Activated CD4-positive, alpha-beta T cell treated with anti-CD3 and anti-CD28 coated beads, Interleukin-2, amount 50 U/mL, for 1 hour (primary cell): ENCODE measurements around the gene PLCG1.

Experiments
- DNase-seq: peaks from one replicate; pipeline ENCODE4 v3.0.0-alpha.2; 2020

The PLCG1 gene

DNA sequence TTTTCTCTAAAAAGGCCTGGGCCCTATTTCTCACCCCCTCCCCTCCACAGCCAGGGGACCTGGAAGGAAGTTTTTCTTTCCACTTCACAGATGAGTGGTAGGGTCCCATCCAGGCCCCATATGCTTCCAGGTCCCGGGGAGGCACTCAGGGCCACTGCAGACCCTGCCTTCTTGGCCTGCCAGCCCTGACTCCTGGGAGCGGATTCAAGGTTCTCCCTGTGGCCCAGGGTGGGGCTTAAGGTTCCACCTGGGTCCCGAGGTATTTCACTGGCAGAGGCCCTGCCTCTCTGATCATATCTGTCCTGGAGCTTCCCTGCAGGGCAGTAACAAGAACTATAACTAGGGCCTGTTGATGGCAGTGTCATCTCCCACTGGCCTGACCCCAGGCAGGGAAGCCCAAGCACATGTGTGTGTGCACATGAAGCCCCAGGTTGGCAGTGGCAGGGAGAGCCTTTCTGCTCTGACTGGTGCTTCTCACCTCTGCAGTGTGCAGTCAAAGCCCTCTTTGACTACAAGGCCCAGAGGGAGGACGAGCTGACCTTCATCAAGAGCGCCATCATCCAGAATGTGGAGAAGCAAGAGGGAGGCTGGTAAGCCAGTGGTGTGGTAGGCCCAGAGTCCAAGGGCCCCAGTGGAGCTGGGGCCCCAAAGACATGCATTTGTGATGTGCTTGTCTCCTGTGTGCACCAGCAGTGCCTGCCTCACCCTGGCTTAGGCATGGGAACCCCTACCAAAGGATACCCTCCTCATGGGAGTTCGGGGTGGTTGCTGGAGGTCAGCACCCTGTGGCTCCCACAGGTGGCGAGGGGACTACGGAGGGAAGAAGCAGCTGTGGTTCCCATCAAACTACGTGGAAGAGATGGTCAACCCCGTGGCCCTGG, 31.2 kb downstream of the PLCG1 start:
- no peak for DNase-seq

DNA sequence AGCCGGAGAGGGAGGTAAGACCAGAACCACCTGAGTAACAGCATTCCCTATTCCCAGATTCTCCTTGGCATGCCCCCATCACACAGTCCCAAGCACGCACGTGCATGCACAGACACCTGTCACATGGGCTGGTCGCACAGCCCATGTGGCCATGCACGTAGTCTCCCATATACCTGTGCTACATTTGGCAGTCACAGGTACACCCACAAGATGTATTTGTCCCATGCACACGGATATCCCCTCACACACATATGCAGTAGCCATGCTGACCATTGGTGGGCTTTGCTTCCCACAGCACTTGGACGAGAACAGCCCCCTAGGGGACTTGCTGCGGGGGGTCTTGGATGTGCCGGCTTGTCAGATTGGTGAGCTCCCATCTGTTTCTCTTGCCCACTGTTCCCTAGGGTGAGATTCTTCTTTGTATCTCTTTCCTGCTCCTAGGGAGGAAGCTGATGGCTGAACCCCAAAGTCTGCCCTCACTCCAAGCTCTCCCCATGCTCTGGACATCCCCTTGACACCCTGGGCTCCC, 31.9 kb downstream of the PLCG1 start:
- DNase-seq = no peak

DNA sequence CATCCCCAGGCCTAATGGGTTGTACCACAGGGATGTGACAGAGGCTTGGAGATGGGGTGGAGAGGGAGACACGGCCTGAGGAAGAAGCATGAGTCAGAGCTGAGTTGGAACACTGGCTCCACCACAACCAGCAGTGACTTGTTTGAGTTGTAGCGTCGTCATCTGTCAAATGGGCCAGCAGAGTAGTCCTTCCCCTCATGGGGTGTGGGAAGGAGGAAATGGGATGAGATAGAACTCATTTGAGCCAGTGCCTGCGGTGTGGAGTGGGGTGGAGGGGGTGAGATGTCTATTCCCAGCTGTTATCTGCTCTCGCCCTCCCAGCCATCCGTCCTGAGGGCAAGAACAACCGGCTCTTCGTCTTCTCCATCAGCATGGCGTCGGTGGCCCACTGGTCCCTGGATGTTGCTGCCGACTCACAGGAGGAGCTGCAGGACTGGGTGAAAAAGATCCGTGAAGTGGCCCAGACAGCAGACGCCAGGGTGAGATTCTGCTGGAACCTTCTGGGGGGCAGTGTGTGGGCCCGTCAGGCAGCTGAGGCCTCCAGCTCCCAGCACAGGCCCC, 32.5 kb downstream of the PLCG1 start:
- no peak for DNase-seq

DNA sequence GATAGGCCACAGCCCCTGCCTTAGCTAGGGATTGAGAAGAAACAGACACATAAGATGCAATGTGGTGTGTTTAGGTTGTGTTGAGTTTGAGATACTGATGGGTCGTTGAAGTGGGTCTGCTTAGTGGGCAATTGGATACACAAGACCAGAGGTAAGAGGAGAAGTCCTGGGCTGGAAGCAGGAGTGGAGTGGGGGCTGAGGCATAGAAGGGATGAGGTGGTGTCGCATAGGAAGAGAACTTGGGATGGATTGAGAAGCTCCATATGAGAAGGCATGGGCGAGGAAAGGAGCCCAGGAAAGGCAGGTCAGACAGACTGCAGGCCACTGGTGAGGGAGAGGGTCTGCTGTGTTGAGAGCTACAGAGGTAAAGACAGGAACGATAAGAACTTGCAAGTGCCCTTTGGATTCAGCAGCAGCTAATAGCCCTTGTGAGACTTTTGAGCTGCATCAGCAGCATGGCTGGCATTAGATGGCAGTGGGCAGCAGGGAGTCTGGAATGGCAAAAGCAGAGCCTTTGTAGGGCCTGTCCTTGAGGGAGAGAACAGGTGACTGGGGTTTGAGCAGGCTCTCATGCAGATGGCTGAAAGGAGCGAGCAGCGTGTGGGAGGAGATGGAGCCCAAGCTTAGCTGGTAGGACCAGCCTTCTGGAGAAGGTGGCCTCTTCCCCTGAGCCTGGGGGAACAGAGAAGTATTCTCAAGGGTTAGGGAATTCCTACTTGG, 33.2 kb downstream of the PLCG1 start:
- no peak for DNase-seq

DNA sequence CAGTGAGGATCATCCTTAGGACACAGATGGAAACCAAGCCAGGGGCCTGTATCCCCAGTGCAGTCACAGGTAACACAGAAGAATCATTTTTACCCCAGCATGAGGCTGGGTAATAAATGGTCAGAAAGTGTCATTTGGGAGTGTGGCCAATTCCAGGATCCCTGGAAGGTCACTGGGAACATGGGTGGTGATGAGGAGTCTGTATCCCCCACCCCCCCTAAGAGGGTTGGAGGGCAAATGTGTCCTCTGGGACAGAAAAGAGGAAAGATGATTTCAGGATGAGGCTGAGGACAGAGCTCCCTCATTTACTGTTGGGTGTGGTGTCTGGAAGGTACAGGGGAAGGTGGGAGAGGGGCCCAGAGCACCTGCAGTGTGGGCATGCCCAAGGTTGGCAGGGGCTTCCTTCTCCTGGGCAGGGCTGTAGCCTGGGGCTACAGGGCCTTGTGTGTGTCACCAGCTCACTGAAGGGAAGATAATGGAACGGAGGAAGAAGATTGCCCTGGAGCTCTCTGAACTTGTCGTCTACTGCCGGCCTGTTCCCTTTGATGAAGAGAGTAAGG, 34.5 kb downstream of the PLCG1 start:
- no peak for DNase-seq

DNA sequence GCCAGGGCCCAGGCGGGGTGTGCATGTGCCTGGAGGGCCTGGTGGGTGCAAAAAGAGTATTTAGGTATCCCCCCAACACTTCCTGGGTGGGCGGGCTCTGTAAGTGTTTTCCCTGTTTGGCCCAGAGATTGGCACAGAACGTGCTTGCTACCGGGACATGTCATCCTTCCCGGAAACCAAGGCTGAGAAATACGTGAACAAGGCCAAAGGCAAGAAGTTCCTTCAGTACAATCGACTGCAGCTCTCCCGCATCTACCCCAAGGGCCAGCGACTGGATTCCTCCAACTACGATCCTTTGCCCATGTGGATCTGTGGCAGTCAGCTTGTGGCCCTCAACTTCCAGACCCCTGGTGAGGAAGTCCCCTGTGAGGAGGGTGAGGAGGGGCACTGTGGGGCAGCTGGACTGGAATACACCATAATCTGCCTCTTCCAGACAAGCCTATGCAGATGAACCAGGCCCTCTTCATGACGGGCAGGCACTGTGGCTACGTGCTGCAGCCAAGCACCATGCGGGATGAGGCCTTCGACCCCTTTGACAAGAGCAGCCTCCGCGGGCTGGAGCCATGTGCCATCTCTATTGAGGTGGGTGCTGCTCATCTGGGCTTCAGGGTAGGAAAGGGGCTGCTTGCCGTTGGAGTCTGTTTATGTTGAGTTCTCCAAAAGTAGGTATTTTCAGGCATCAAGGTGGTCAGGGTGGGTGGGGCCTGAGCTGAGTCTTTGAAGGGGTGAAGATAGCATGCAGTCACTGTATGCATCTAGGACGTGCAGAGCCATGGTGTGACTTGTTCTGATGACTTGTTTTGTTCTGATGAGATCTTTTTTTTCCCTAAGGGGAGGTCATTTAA, 35.2 kb downstream of the PLCG1 start:
- DNase-seq = no peak

DNA sequence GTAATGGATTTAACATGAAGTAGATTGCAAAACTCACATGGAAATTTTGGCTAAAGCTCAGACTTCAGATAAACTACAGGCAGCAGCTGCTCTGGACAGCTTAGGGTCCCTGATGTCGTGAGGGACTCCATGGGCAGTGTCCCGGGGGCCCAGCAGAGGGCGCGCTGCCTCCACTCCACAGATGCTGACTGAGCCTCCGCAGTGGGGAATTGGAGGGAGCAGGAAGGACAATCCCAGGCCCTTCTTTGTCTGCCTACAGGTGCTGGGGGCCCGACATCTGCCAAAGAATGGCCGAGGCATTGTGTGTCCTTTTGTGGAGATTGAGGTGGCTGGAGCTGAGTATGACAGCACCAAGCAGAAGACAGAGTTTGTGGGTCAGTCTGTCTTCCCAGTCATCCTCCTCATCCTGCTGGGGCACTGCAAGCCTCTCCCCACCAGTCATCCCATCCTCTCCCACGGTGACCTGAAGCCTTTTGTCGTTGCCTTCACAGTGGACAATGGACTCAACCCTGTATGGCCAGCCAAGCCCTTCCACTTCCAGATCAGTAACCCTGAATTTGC, 35.9 kb downstream of the PLCG1 start:
- DNase-seq = peak; percentile 74

DNA sequence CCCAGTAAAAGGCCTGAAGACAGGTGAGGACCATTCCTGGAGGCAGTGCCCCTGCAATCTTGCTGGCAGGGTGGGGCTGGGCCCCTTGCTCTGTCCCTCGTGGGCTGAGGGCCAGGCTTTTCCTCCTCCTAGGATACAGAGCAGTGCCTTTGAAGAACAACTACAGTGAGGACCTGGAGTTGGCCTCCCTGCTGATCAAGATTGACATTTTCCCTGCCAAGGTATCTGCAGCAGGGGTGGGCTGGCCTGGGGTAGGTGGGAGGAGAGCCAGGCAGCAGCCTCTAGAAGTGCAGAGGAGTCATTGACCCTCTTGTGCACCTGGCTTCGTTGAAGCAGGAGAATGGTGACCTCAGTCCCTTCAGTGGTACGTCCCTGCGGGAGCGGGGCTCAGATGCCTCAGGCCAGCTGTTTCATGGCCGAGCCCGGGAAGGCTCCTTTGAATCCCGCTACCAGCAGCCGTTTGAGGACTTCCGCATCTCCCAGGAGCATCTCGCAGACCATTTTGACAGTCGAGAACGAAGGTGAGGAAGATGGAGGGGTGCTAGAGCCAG, 36.5 kb downstream of the PLCG1 start:
- DNase-seq = no peak

DNA sequence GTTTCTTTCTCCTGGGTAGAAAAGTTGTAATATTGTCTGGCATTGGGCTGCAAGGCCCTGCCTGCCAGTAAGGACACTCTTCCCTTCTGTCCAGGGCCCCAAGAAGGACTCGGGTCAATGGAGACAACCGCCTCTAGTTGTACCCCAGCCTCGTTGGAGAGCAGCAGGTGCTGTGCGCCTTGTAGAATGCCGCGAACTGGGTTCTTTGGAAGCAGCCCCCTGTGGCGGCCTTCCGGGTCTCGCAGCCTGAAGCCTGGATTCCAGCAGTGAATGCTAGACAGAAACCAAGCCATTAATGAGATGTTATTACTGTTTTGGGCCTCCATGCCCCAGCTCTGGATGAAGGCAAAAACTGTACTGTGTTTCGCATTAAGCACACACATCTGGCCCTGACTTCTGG, 37.0 kb downstream of the PLCG1 start:
- no peak for DNase-seq

DNA sequence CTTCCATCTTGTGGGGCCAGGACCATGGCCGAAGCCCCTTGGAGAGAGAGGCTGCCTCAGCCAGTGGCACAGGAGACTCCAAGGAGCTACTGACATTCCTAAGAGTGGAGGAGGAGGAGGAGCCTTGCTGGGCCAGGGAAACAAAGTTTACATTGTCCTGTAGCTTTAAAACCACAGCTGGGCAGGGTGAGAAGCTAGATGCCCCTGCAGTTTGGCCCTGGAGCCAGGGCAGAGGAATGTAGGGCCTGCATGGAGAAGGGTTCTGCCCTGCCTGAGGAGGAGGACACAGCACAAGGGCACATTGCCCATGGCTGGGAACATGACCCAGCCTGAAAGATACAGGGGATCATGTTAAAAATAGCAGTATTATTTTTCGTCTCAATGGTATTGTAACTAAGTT, 37.4 kb downstream of the PLCG1 start:
- no peak for DNase-seq

DNA sequence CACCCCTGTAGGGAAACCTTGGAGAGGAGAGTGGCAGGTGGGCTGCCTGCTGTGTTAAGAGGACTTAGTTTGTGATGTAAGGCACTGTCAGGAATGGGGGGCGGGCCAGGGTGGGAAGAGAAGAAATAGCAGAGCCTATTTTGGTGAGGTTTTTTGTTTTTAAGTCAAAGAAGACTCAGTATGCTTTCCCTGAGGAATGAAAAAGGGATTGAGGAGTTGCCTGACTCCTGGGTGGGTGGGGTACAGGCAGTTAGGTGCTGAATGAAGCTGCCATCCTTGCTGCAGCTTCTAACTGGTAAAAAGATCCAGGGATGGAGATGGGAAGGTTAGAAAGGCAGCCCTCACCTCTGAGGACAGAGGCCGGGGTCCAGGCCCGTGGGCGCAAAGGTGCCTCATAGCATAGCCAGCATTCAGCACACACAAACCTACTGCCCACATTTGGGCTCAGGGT, 37.9 kb downstream of the PLCG1 start:
- DNase-seq = no peak

DNA sequence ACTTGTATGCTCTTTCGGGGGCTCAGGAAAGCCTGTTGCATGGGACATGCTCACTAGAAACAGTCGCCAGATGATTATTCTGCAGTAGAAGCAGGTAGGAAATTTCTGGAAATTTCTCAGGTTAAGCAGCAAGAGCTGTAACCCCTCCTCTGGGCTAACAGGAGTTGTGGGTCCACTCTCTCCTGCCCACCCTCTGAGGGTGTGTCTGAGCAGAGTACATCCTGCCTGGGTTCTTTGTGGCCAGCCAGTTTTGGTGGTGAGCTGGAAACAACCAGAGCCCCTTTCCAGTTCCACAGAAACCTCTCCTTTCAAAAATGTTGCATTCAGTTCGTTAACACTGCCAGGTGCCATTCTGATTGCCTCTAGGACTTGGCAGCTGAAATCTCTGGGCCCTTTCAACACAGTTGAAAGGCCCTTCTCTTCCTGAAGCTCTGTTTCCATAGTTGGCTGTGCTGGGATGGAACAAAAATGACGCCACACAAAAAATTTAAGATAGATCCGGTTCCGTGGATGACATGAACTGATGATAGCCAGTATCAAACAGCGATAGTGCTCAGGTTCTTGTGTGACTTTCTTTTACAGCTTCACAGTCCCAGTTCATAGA, 38.5 kb downstream of the PLCG1 start:
- no peak for DNase-seq

DNA sequence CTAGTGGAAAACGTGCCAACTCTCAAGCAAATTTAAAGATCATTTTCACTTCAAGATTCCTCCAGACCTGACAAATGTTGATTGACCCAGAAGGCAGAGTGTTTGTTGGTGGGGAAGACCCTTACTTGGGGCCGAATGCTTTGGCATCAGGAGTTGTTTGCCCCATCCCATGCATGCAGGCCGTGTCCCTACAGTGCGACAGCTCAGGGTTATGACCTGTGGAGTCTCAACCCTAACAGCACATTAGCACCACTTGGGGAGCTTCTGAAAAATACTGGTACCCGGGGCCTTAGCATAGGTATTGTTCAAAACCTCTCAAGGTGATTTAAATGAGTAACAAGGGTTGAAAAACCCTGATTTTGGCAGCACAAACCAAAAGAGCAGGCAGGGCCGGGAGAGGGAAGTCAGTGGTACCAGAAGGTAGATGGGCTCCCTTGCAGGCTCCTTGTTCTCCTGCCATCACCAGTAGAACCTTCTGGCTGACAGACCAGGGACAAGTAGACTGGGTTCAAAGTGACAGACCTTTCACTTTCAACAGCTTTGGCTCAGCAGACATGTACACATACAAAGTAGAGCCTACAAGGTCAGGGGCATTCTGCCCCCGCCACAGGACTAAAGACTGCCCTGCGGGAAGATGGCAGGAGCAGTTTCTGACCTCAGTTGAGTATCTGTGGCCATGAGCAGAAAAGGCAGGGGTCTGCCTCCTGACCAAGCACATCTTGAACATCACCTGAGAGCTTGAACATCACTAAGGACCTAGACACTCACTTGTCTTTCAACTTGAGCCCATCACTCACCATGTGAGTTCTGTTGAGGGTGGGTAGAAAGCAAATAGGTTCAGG, 39.6 kb downstream of the PLCG1 start:
- DNase-seq = no peak

DNA sequence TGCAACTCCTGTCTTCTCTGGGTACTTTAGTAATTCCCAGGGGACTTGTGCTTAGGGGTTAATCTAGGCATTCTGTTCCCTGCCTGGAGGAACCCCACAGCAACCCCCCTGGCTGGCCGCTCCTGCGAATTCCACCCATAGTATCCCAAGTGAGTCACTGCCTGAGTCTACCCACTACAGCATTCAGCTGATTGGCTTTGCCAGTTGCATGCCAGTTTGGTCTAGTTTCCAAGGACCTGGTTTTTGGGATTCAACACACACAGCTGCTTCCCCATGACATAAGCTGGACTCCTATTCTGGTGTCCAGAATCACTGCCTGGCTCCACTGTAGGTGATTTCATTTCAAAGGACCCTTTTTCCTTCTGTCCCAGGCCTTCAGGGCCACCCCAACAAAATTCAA, 40.3 kb downstream of the PLCG1 start:
- DNase-seq = no peak

DNA sequence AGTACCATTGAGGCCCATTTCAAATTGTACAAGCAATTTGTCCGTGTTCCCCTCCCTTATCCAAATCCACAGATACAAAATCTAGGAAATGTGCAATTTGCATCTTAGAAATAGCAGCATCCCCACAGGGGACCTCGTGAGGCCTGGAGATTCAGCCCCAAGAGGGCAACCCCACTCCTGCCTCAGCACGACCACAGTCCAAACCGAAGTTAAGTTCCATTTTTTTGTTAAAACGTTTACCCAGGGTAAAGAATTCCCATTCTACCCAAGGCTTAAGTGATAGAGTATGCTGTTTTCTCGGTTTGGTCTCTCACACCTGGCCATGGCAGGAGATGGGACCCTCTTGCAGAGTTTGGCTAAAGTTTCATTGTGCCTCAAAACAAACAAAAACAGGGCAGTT, 41.2 kb downstream of the PLCG1 start:
- no peak for DNase-seq

DNA sequence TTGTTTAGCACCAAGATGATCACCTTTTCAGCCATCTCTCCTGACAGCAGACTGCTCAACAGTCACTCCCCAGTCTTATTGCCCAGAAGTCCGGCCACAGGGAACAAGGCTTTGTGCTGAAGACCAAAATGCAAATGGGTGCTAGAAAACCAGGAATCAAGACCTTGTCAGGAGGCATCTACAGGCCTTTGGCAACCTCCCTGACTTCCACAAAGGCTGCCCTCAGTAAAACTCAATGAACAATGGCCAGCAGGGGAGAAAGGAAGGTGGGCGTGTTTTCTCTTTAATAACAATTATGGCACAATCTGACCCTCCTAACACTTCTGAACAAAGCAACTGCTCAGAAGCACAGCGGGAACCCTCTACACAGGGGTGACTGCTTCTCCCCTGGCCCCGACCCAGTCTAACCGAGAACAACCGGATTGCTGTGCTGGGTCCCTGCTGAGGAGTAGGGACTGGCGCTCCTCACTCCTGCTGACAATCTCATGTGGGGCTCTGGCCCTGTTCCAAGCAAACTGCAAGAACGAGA, 41.6 kb downstream of the PLCG1 start:
- DNase-seq = no peak

DNA sequence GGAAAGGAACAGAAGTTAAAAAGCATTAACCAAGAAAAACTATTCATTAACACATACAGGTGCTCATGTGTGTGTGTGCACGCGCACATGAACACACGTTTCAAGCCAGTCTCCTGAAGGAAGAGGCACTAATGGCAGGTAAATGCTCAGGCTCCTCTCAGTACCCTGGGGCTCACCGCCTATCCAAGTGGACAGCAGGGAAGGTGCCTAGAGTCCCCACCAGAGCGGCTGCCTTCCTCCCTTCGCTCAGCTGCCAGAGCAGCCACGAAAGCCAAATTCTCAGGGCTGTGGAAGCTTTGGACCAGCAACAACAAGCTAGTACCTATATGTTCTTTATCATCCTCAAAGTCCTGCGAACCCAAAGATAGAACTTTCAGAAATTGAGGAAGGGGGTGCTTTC, 42.6 kb downstream of the PLCG1 start:
- no peak for DNase-seq

DNA sequence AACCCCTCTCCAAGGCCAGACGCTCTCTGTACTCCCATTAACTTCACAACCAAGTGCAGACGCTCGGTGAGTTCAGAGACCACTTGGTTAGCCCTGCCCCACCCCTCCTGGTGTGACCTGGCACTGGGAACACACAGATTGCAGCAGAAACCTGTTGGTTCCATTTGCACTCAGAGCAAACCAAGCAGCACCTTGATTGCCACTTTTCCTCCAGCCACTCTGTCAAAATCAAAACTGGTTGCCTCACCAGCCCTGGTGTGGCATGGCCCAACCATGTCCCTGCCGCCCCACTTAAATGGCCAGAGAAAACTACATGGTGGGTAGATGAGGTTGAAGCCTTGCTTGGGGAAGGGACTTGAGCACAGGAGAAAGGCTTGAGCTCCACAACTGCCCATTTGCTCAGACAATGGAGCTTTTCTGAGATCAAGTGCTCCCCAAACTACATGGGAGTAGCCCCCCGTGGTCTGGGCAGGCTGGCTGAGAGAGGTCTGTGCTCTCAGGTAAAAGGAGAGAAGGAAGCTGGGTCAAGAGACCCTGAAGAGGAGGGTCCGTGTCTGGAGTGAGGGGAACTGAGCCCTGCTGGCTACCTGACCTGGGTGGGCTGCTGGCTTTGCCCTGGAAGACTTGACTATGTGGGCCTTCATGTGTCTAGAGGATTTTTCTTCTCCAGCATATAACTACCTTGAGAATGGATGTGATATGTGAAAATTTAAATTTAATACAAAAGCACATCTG, 43.4 kb downstream of the PLCG1 start:
- DNase-seq = no peak

DNA sequence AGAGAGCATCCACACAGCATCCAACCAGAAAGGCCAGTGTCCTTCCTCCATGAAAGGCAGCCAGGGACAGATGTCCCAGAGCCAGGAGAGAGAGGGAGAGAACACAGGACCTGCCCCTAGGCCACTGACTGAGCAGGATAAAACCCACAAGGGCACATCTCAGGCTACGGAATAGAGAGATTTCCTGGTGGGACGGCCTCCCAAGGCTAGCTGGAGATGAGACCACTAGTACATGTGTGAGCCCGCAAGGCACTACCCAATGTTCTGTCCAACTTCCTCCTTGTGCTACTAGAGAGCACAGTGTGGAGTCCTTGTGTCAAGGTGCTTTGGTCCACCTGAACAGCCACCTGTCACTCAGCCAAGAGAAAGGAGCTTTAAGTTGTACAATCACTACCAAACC, 44.2 kb downstream of the PLCG1 start:
- DNase-seq = no peak
